Liver (tissue), 9 donors: ENCODE results near the gene FLT1. TPM values are rescaled to one million over a fixed set of nuclear protein-coding genes. Genes with fewer than 3 reads are reported as not detected.

Source experiments
- DNase-seq: peaks from one replicate; pipeline ENCODE4 v3.0.0-alpha.2; 2017; ENCODE audit warnings: low spot score
- H3K27ac ChIP-seq, 2 donors: one replicate each; pipeline ENCODE4 v1.7.0; 2013; ENCODE audit warnings: inconsistent platforms in 2 of 2, low read length in 2 of 2, control low read depth in 1 of 2, low read depth in 1 of 2, mild to moderate bottlenecking in 1 of 2
- H3K27me3 ChIP-seq, 4 donors: one replicate each; pipeline versions ENCODE4 v1.6.1 to v1.7.0; 2013; ENCODE audit warnings: low read length in 3 of 4, inconsistent platforms in 1 of 4, mild to moderate bottlenecking in 1 of 4, moderate library complexity in 1 of 4; ENCODE audit not compliant: control insufficient read depth in 4 of 4, insufficient read depth in 4 of 4
- H3K36me3 ChIP-seq, 4 donors: one replicate each; pipeline versions ENCODE4 v1.6.1 to v1.7.0; 2013; ENCODE audit warnings: low read length in 3 of 4, mild to moderate bottlenecking in 3 of 4, low read depth in 1 of 4, moderate library complexity in 1 of 4; ENCODE audit not compliant: control insufficient read depth in 4 of 4, insufficient read depth in 3 of 4
- H3K4me1 ChIP-seq, 4 donors: one replicate each; pipeline versions ENCODE4 v1.6.1 to v1.7.0; 2013; ENCODE audit warnings: low read length in 3 of 4, mild to moderate bottlenecking in 3 of 4, moderate library complexity in 1 of 4; ENCODE audit not compliant: control insufficient read depth in 4 of 4, insufficient read depth in 4 of 4
- H3K4me3 ChIP-seq, 3 donors: one replicate each; pipeline versions ENCODE4 v1.6.1 to v1.7.0; 2013; ENCODE audit warnings: low read length in 3 of 3, control low read depth in 1 of 3, low read depth in 1 of 3, mild to moderate bottlenecking in 1 of 3
- H3K9ac ChIP-seq, 2 donors: one replicate each; pipeline ENCODE4 v1.7.0; 2013; ENCODE audit warnings: low read length in 2 of 2, mild to moderate bottlenecking in 2 of 2, moderate library complexity in 2 of 2, control low read depth in 1 of 2, low read depth in 1 of 2
- H3K9me3 ChIP-seq, 4 donors: one replicate each; pipeline versions ENCODE4 v1.6.1 to v1.7.0; 2013; ENCODE audit warnings: low read length in 3 of 4; ENCODE audit not compliant: control insufficient read depth in 4 of 4
- CTCF ChIP-seq: fragments of 150-350 bp; IDR thresholded peaks from 2 replicates; pipeline ENCODE4 v1.5.1; 2017; ENCODE audit warnings: improper control_type of control experiment, low read depth, low read length; ENCODE audit not compliant: missing input control
- EGR1 ChIP-seq, 2 donors: IDR thresholded peaks; 2 replicates each; pipeline ENCODE4 v1.6.1; 2016 to 2018; ENCODE audit warnings: antibody characterized with exemption in 2 of 2, low read depth in 2 of 2
- FOXA1 ChIP-seq: IDR thresholded peaks from 2 replicates; pipeline ENCODE4 v1.6.1; 2016; ENCODE audit warnings: antibody characterized with exemption
- FOXA2 ChIP-seq: IDR thresholded peaks from 2 replicates; pipeline ENCODE4 v1.6.1; 2016; ENCODE audit warnings: antibody characterized with exemption
- GABPA ChIP-seq, 2 donors: IDR thresholded peaks in 1 of 2; conservative IDR thresholded peaks in 1 of 2; 2 replicates each; pipeline ENCODE4 v1.6.1; 2016; ENCODE audit warnings: antibody characterized with exemption in 2 of 2, mild to moderate bottlenecking in 1 of 2, moderate library complexity in 1 of 2
- HNF4A ChIP-seq, 2 donors: conservative IDR thresholded peaks; 2 replicates each; pipeline ENCODE4 v1.6.1; 2016; ENCODE audit warnings: antibody characterized with exemption in 2 of 2, mild to moderate bottlenecking in 2 of 2
- HNF4G ChIP-seq: IDR thresholded peaks from 2 replicates; pipeline ENCODE4 v1.6.1; 2016; ENCODE audit warnings: antibody characterized with exemption
- JUND ChIP-seq, 2 donors: IDR thresholded peaks; 2 replicates each; pipeline ENCODE4 v1.6.1; 2016; ENCODE audit warnings: antibody characterized with exemption in 2 of 2
- MAX ChIP-seq: IDR thresholded peaks from 2 replicates; pipeline ENCODE4 v1.6.1; 2016; ENCODE audit warnings: antibody characterized with exemption
- NR2F2 ChIP-seq: IDR thresholded peaks from 2 replicates; pipeline ENCODE4 v1.6.1; 2016; ENCODE audit warnings: antibody characterized with exemption
- RAD21 ChIP-seq, 2 donors: IDR thresholded peaks; 2 replicates each; pipeline ENCODE4 v1.6.1; 2016; ENCODE audit warnings: antibody characterized with exemption in 2 of 2, mild to moderate bottlenecking in 2 of 2
- REST ChIP-seq: IDR thresholded peaks from 2 replicates; pipeline ENCODE4 v1.6.1; 2016; ENCODE audit warnings: antibody characterized with exemption, mild to moderate bottlenecking
- RXRA ChIP-seq, 2 donors: IDR thresholded peaks; 2 replicates each; pipeline ENCODE4 v1.6.1; 2017 to 2018; ENCODE audit warnings: antibody characterized with exemption in 2 of 2, mild to moderate bottlenecking in 1 of 2
- SP1 ChIP-seq: IDR thresholded peaks from 2 replicates; pipeline ENCODE4 v1.6.1; 2018; ENCODE audit warnings: antibody characterized with exemption, mild to moderate bottlenecking
- TAF1 ChIP-seq: conservative IDR thresholded peaks from 2 replicates; pipeline ENCODE4 v1.6.1; 2016; ENCODE audit warnings: antibody characterized with exemption, mild to moderate bottlenecking
- YY1 ChIP-seq: IDR thresholded peaks from 2 replicates; pipeline ENCODE4 v1.6.1; 2016; ENCODE audit warnings: antibody characterized with exemption, mild to moderate bottlenecking
- ZBTB33 ChIP-seq: IDR thresholded peaks from 2 replicates; pipeline ENCODE4 v1.6.1; 2016; ENCODE audit warnings: antibody characterized with exemption
- WGBS: extraction: QIAGEN DNeasy Blood & Tissue Kit; methylation state at CpG from one replicate; pipeline ENCODE4 v1.1.7; 2013; 5-methylcytosine and 5-hydroxymethylcytosine counted together
- polyA plus RNA-seq, 2 donors: library from polyadenylated mRNA; stranded (reverse) in 1 of 2; unstranded in 1 of 2; fragments of 200-250 nt in 1 of 2; fragments of >200 nt in 1 of 2; fragmentation: Nextera tagmentation in 1 of 2; extraction: Ambion mirVana in 1 of 2; gene quantifications; one replicate each; pipeline versions ENCODE4 v1.2.1 to v1.2.3, GENCODE V29; 2013 to 2015
- total RNA-seq, 2 donors: library from RNA; depleted of rRNA; stranded (reverse); fragments of >200 nt; gene quantifications; one replicate each; pipeline ENCODE4 v1.2.3, GENCODE V29; 2014
- donor health status: healthy.
- donor health status: healthy.
- donor health status: healthy.
- donor health status: healthy.
- donor health status: healthy.

The FLT1 gene
- total and polyA plus RNA-seq, 4 donors: 4.1 to 19.7 (median 9.3) TPM

- Histone ChIP-seq H3K9ac (no peak overlapping the region), H3K4me3 (no peak overlapping the region), H3K9me3 (peaks cover 2 to 10% (median 3%) of the 10 kb centered on the region in 4 donors), H3K27ac (no peak overlapping the region), H3K27me3 (peaks cover 0 to 4% (median 2%) of the 10 kb centered on the region in 4 donors), H3K4me1 (no peaks in the 10 kb centered on the region), H3K36me3 (no peaks in the 10 kb centered on the region)
- WGBS: 90% methylated on average over 4 of the region's 4 CpGs
- DNase-seq: no peak
- TF ChIP-seq HNF4A (conservative IDR thresholded peaks at IDR 0.05) (no peak), NR2F2 (no peak), MAX (no peak), GABPA (IDR thresholded peaks at IDR 0.05 in 1 of 2, conservative IDR thresholded peaks at IDR 0.05 in 1 of 2) (no peak), TAF1 (no peak), HNF4G (no peak), ZBTB33 (no peak), EGR1 (IDR thresholded peaks at IDR 0.05; ENCODE audit: low read depth in 2 of 2) (no peak), RAD21 (IDR thresholded peaks at IDR 0.05) (no peak), FOXA1 (no peak), FOXA2 (no peak), RXRA (IDR thresholded peaks at IDR 0.05) (no peak), REST (no peak), JUND (IDR thresholded peaks at IDR 0.05) (no peak)
Observed at GRCh38 chr13:28448651-28449358, 46.1 kb downstream of the FLT1 start.

GRCh38 chr13:28447989-28448388 is 46.9 kb downstream of the FLT1 start:
- Histone ChIP-seq H3K36me3 (no peaks in the 10 kb centered on the region), H3K9me3 (peaks cover 2 to 10% (median 3%) of the 10 kb centered on the region in 4 donors), H3K27ac (no peak overlapping the region), H3K9ac (no peak overlapping the region), H3K4me3 (no peak overlapping the region), H3K4me1 (peaks cover 0 to 2% (median 0%) of the 10 kb centered on the region in 4 donors), H3K27me3 (no peaks in the 10 kb centered on the region)
- no peak for DNase-seq
- TF ChIP-seq CTCF: no peak
- TF ChIP-seq SP1: no peak
- no peak for TF ChIP-seq FOXA2
- TF ChIP-seq YY1: no peak
- TF ChIP-seq FOXA1: no peak
- TF ChIP-seq RAD21 (IDR thresholded peaks at IDR 0.05): no peak
- TF ChIP-seq RXRA (IDR thresholded peaks at IDR 0.05): no peak
